Heart left ventricle (tissue), 16 donors: Measurements from ENCODE around the gene DVL1. TPM values are rescaled to one million over a fixed set of nuclear protein-coding genes. Genes with fewer than 3 reads are reported as not detected.

ENCODE experiments used
- ATAC-seq, 4 donors: fragments of 200-7000 bp; cut with Tn5 transposase; one replicate each; pipeline ENCODE4 v1.9.1; 2020 to 2022; ENCODE audit warnings: moderate library complexity in 4 of 4, mild to moderate bottlenecking in 3 of 4, moderate number of reproducible peaks in 1 of 4
- DNase-seq, 5 donors: peaks; one replicate each; pipeline ENCODE4 v3.0.0-alpha.2; 2020
- H3K27ac ChIP-seq, 12 donors: fragments of 200-600 bp; sonication (generic) in 4 of 12; one replicate each; pipeline versions ENCODE4 v1.5.0 to v1.8.0; 2016 to 2022; ENCODE audit warnings: mild to moderate bottlenecking in 2 of 12
- H3K27me3 ChIP-seq, 9 donors: fragments of 200-600 bp; sonication (generic) in 2 of 9; one replicate each; pipeline versions ENCODE4 v1.5.1 to v1.8.0; 2016 to 2022; ENCODE audit warnings: mild to moderate bottlenecking in 3 of 9
- H3K36me3 ChIP-seq, 9 donors: fragments of 200-600 bp; sonication (generic) in 2 of 9; one replicate each; pipeline versions ENCODE4 v1.5.0 to v1.8.0; 2018 to 2022; ENCODE audit warnings: mild to moderate bottlenecking in 2 of 9
- H3K4me1 ChIP-seq, 12 donors: fragments of 200-600 bp; sonication (generic) in 4 of 12; one replicate each; pipeline versions ENCODE4 v1.5.0 to v1.8.0; 2016 to 2022; ENCODE audit warnings: mild to moderate bottlenecking in 3 of 12
- H3K4me3 ChIP-seq, 12 donors: fragments of 200-600 bp; sonication (generic) in 4 of 12; one replicate each; pipeline versions ENCODE4 v1.5.0 to v1.8.0; 2017 to 2022; ENCODE audit warnings: mild to moderate bottlenecking in 9 of 12, moderate library complexity in 4 of 12
- H3K9me3 ChIP-seq, 12 donors: fragments of 200-600 bp; sonication (generic) in 4 of 12; one replicate each; pipeline versions ENCODE4 v1.5.0 to v1.8.0; 2016 to 2022; ENCODE audit warnings: mild to moderate bottlenecking in 1 of 12
- POLR2A ChIP-seq, 2 donors: fragments of 450-650 bp; IDR thresholded peaks; one replicate each; pipeline ENCODE4 v1.6.1; 2017; ENCODE audit warnings: antibody characterized with exemption in 2 of 2, mild to moderate bottlenecking in 2 of 2, moderate library complexity in 2 of 2
- WGBS, 4 donors: extraction: QIAGEN DNeasy Blood & Tissue Kit in 2 of 4; methylation state at CpG; one replicate each; pipeline versions ENCODE4 v1.1.5 to v1.1.7; 2013 to 2018; 5-methylcytosine and 5-hydroxymethylcytosine counted together
- intact Hi-C, 10 donors: fragments of 100-400 bp; cut with DNase I; formaldehyde crosslinking; loops; one replicate each; pipeline versions ENCODE4 v1.11.1 to v1.14.2; 2022
- polyA plus RNA-seq, 2 donors: library from polyadenylated mRNA; stranded (reverse); fragments of 200-250 nt; gene quantifications; one replicate each; pipeline ENCODE4 v1.2.3, GENCODE V29; 2013
- total RNA-seq, 9 donors: library from RNA; depleted of rRNA in 2 of 9; stranded (reverse); fragments of >200 nt in 2 of 9; fragmentation: NEBNext Ultra II Directional in 3 of 9; extraction: Animal tissue kit (Norgen Biotek cat#: 25700) in 3 of 9; gene quantifications; one replicate each; pipeline versions ENCODE4 v1.1.0 to v1.2.4, GENCODE V29; 2016 to 2023
- TF ChIP-seq, protein P1 (sequence below), 12 donors: fragments of 200-600 bp; sonication (generic) in 4 of 12; IDR thresholded peaks; one replicate each; pipeline versions ENCODE4 v1.5.0 to v1.8.0; 2018 to 2022; ENCODE audit warnings: antibody characterized with exemption in 12 of 12, mild to moderate bottlenecking in 5 of 12
- donor health status: ischemic (EF 13 %, LVEDD 7.1; RV severe dilation, severe dysfunction).
- donor health status: healthy with polysubstance abuse.
- donor health status: DM: no; HTN: yes; CAD: no.
- donor health status: DM: no; HTN: no; CAD: no.
- donor health status: ischemic (EF 25% LVEDD 6.9; RV normal size, moderate dysfunction).
- donor health status: ischemic (EF 25% LVEDD 5.7; RV mildly dilated, moderate dysfunction).
- donor health status: healthy.
- donor health status: DM: yes; HTN: yes; CAD: no.
- donor health status: ischemic (EF 35%, LVEDD 5.7; RV mildly dilated, moderate dysfunction).
- donor health status: nonischemic (EF 11% LVEDD 7.7; RV severe dilation, severe dysfunction).
- donor health status: DM: yes; HTN: yes; CAD: no.
- donor health status: PGD.
- donor health status: ischemic (EF 29% LVEDD 5.4; RV normal size, mild dysfunction).
- donor health status: nonischemic (EF 23%, LVEDD 6.1; RV moderate dilation, normal function).

The DVL1 gene
- total and polyA plus RNA-seq, 11 donors, result 75.3 to 177 (median 87.1) TPM

GRCh38 chr1:1341549-1342021 lies 7.6 kb downstream of the DVL1 start:
- WGBS, 4 donors, result 93 to 95% (median 94%) methylated on average over 7 to 17 of the region's 17 CpGs
- Histone ChIP-seq H3K9me3 (no peaks in the 10 kb centered on the region), H3K27ac (no peak overlapping the region), H3K27me3 (no peaks in the 10 kb centered on the region), H3K36me3 (peaks cover 0 to 50% (median 39%) of the 10 kb centered on the region in 9 donors), H3K4me1 (peaks cover 0 to 37% (median 19%) of the 10 kb centered on the region in 12 donors), H3K4me3 (no peak overlapping the region)
- TF ChIP-seq, protein P1, sequence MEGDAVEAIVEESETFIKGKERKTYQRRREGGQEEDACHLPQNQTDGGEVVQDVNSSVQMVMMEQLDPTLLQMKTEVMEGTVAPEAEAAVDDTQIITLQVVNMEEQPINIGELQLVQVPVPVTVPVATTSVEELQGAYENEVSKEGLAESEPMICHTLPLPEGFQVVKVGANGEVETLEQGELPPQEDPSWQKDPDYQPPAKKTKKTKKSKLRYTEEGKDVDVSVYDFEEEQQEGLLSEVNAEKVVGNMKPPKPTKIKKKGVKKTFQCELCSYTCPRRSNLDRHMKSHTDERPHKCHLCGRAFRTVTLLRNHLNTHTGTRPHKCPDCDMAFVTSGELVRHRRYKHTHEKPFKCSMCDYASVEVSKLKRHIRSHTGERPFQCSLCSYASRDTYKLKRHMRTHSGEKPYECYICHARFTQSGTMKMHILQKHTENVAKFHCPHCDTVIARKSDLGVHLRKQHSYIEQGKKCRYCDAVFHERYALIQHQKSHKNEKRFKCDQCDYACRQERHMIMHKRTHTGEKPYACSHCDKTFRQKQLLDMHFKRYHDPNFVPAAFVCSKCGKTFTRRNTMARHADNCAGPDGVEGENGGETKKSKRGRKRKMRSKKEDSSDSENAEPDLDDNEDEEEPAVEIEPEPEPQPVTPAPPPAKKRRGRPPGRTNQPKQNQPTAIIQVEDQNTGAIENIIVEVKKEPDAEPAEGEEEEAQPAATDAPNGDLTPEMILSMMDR (IDR thresholded peaks at IDR 0.05), result no peak
- TF ChIP-seq POLR2A (IDR thresholded peaks at IDR 0.05), result no peak
- DNase-seq (no peak), ATAC-seq (no peak)
- intact Hi-C loops, result no loop called here

GRCh38 chr1:1340791-1341548 lies 8.2 kb downstream of the DVL1 start:
- Histone ChIP-seq H3K36me3 (peaks cover 0 to 54% (median 41%) of the 10 kb centered on the region in 9 donors), H3K4me3 (no peak overlapping the region), H3K27me3 (no peaks in the 10 kb centered on the region), H3K9me3 (no peaks in the 10 kb centered on the region), H3K4me1 (peaks cover 0 to 31% (median 13%) of the 10 kb centered on the region in 12 donors), H3K27ac (no peak overlapping the region)
- no peak for ATAC-seq
- no peak for DNase-seq
- 92 to 93% (median 92%) methylated on average over 36 of the region's 36 CpGs for WGBS, 4 donors
- TF ChIP-seq POLR2A (IDR thresholded peaks at IDR 0.05), result no peak
- TF ChIP-seq, protein P1 (IDR thresholded peaks at IDR 0.05), result no peak
- intact Hi-C loops, result no loop called here

GRCh38 chr1:1340185-1340584 lies 9.0 kb downstream of the DVL1 start:
- intact Hi-C loops, result no loop called here
- no peak for DNase-seq

DNA sequence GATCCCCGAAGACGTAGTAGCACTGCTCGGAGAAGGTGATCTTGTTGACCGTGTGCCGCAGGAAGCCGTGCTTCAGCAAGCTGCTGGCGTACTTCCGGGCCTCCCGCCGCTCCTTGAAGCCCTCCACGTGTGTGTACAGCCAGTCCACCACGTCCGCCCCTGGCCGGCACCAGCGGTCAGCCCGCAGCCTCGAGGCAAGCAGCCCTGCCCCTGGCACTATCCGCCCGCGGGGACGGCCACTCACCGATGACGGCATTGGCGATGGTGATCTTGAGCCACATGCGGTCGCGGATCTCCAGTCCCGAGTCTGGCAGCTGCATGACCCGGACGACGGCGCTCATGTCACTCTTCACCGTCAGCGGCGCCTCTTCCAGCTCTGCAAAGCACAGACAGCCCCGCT lies 10.9 kb downstream of the DVL1 start:
- no peak for DNase-seq
- TF ChIP-seq, protein P1 (IDR thresholded peaks at IDR 0.05), result no peak
- TF ChIP-seq POLR2A (IDR thresholded peaks at IDR 0.05), result no peak
- Histone ChIP-seq H3K27ac (no peak overlapping the region), H3K9me3 (no peaks in the 10 kb centered on the region), H3K4me1 (peaks cover 0 to 4% (median 0%) of the 10 kb centered on the region in 12 donors), H3K36me3 (peaks cover 0 to 58% (median 41%) of the 10 kb centered on the region in 9 donors), H3K27me3 (no peaks in the 10 kb centered on the region), H3K4me3 (no peak overlapping the region)
- intact Hi-C loops, result no loop called here
- 95 to 99% (median 97%) methylated on average over 14 to 36 of the region's 36 CpGs for WGBS, 4 donors
- no peak for ATAC-seq

More at GRCh38 chr1:1340185-1340584, 9.0 kb downstream of the DVL1 start:
- Histone ChIP-seq H3K4me1 (peaks cover 0 to 23% (median 5%) of the 10 kb centered on the region in 12 donors), H3K27me3 (no peaks in the 10 kb centered on the region), H3K27ac (no peak overlapping the region), H3K9me3 (no peaks in the 10 kb centered on the region), H3K4me3 (no peak overlapping the region), H3K36me3 (peaks cover 0 to 58% (median 41%) of the 10 kb centered on the region in 9 donors)
- 88 to 93% (median 90%) methylated on average over 17 to 23 of the region's 23 CpGs for WGBS, 4 donors
- TF ChIP-seq, protein P1 (IDR thresholded peaks at IDR 0.05), result no peak
- TF ChIP-seq POLR2A (IDR thresholded peaks at IDR 0.05), result no peak
- no peak for ATAC-seq
